ENCODE measurements around the gene PTPRM. TPM values are rescaled to one million over a fixed set of nuclear protein-coding genes. Genes with fewer than 3 reads are reported as not detected.

Gene PTPRM
- polyA plus RNA-seq, 1 donor from 2014 or later = 126 TPM

DNA sequence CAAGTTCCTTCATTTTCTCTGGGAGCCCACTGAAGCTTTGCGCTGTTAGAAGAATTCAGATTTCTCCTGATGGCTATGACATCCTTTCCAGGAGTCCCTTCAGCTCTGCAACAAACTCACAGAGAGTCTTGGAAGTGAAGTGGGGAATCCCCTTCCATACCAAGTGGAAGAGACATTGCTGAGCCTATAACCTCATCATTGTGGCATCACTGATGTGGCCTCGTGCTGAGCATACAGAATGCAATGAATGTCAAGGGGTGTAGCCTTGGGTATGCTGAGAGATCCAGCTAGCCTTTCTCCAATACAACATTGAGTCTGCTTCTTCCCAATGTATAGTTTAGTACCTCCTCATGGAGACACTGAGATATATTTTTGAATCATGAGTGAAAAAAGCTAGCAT is 731.1 kb downstream of the PTPRM start:
- Histone ChIP-seq H3K9me3 (ENCODE audit: low read length) (no peaks in the 10 kb centered on the region), H3K79me2 (replicated peaks; ENCODE audit: insufficient read depth, low read length) (no peaks in the 10 kb centered on the region), H4K20me1 (ENCODE audit: insufficient read depth) (no peaks in the 10 kb centered on the region), H3K9ac (ENCODE audit: low read length) (no peak overlapping the region), H3K4me2 (ENCODE audit: low read length) (no peak overlapping the region), H3K9me2 (ENCODE audit: insufficient read depth, low read length) (no peaks in the 10 kb centered on the region), H3K27me3 (ENCODE audit: insufficient read depth, low read depth, low read length) (no peaks in the 10 kb centered on the region), H3K4me3 (ENCODE audit: low read length) (no peak overlapping the region), H2AFZ (ENCODE audit: low read depth, low read length) (no peak overlapping the region), H3K27ac (ENCODE audit: low read length) (no peak overlapping the region), H3F3A (ENCODE audit: insufficient read depth, low read length, poor library complexity, severe bottlenecking) (no peaks in the 10 kb centered on the region), H3K36me3 (ENCODE audit: insufficient read depth, low read length) (no peaks in the 10 kb centered on the region)
- TF ChIP-seq REST (IDR thresholded peaks at IDR 0.05; ENCODE audit: borderline replicate concordance) = no peak
- TF ChIP-seq RAD21 (conservative IDR thresholded peaks at IDR 0.05) = no peak
- TF ChIP-seq EP300 (conservative IDR thresholded peaks at IDR 0.05; ENCODE audit: poor library complexity, severe bottlenecking) = no peak
- no peak for TF ChIP-seq EZH2 (IDR thresholded peaks at IDR 0.05; ENCODE audit: borderline replicate concordance, insufficient read depth, low read length, poor library complexity, severe bottlenecking)
- TF ChIP-seq CTCF (IDR thresholded peaks at IDR 0.05; ENCODE audit: poor library complexity, severe bottlenecking) = no peak
- TF ChIP-seq MXI1 (conservative IDR thresholded peaks at IDR 0.05; ENCODE audit: poor library complexity, severe bottlenecking) = no peak
- TF ChIP-seq SMC3 (conservative IDR thresholded peaks at IDR 0.05; ENCODE audit: poor library complexity) = no peak
- TF ChIP-seq TAF1 (IDR thresholded peaks at IDR 0.05; ENCODE audit: low read depth) = no peak
- TF ChIP-seq POLR2AphosphoS5 (IDR thresholded peaks at IDR 0.05) = no peak

DNA sequence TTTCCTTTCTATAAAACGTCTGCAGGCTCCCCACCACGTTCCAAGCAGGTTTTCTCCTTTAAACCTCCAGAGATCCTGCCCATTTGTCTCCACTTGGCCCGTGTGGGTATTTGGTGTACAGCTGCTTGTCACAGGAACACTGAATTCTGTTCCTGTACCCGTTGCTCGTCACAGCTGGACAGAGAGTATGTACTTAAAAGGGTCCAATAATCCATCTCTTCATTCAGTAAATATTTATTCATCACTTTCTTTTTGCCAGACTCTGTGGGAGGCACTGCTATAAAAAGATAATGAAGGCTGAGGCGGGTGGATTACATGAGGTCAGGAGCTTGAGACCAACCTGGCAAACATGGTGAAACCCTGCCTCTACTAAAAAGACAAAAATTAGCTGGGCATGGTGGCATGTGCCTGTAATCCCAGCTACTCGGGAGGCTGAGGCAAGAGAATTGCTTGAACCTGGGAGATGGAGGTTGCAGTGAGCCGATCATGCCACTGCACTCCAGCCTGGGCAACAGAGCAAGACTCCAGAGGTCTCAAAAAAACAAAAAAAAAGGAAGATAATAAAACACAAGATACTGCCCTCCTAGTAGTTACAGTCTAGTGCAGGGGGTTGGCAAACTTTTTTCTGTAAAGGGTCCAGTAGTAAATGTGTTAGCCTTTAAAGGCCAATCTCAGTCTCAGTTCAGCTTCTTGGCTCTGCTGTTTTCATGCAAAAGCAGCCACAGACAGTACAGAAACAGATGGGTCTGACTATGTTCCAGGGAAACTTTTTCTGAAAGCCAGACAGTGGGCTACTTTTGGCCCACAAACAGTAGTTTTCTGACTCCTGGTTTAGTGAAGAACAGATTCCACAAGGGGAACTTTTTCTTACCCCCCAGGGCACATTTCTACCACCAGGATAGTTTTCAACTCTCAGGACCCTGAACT is 732.2 kb downstream of the PTPRM start:
- Histone ChIP-seq H3K9ac (ENCODE audit: low read length) (no peak overlapping the region), H2AFZ (ENCODE audit: low read depth, low read length) (no peak overlapping the region), H3K9me2 (ENCODE audit: insufficient read depth, low read length) (no peaks in the 10 kb centered on the region), H3K4me3 (ENCODE audit: low read length) (no peak overlapping the region), H4K20me1 (ENCODE audit: insufficient read depth) (no peaks in the 10 kb centered on the region), H3K27me3 (ENCODE audit: insufficient read depth, low read depth, low read length) (no peaks in the 10 kb centered on the region), H3K27ac (ENCODE audit: low read length) (no peak overlapping the region), H3K9me3 (ENCODE audit: low read length) (no peaks in the 10 kb centered on the region), H3K79me2 (replicated peaks; ENCODE audit: insufficient read depth, low read length) (no peaks in the 10 kb centered on the region), H3K4me2 (ENCODE audit: low read length) (no peak overlapping the region), H3K36me3 (ENCODE audit: insufficient read depth, low read length) (no peaks in the 10 kb centered on the region), H3F3A (ENCODE audit: insufficient read depth, low read length, poor library complexity, severe bottlenecking) (no peaks in the 10 kb centered on the region)
- TF ChIP-seq REST (IDR thresholded peaks at IDR 0.05; ENCODE audit: borderline replicate concordance) (no peak), TAF1 (IDR thresholded peaks at IDR 0.05; ENCODE audit: low read depth) (no peak), POLR2AphosphoS5 (IDR thresholded peaks at IDR 0.05) (no peak), RAD21 (conservative IDR thresholded peaks at IDR 0.05) (no peak), EZH2 (IDR thresholded peaks at IDR 0.05; ENCODE audit: borderline replicate concordance, insufficient read depth, low read length, poor library complexity, severe bottlenecking) (no peak), SMC3 (conservative IDR thresholded peaks at IDR 0.05; ENCODE audit: poor library complexity) (no peak), MXI1 (conservative IDR thresholded peaks at IDR 0.05; ENCODE audit: poor library complexity, severe bottlenecking) (no peak), EP300 (conservative IDR thresholded peaks at IDR 0.05; ENCODE audit: poor library complexity, severe bottlenecking) (no peak), CTCF (IDR thresholded peaks at IDR 0.05; ENCODE audit: poor library complexity, severe bottlenecking) (no peak)
